NCI-H2227 treated with DMSO at 0.1 percent for 48 hours (cell line): ENCODE measurements around the gene MEG3.
"Not testable (repeated sequence)": the region's sequence is repeated elsewhere in the genome, so short reads cannot be mapped to it uniquely, and the experiment has no call there.

Experiments used
- DNase-seq: peaks from one replicate; lab custom pipeline; 2025; lab: John Stamatoyannopoulos, UW

Gene MEG3

GRCh38 chr14:100815478-100816285, 10.2 kb upstream of the MEG3 start:
- DNase-seq: no peak

- no peak for DNase-seq
Observed at GRCh38 chr14:100816286-100816949, 9.5 kb upstream of the MEG3 start.

GRCh38 chr14:100816950-100817901, 8.7 kb upstream of the MEG3 start:
- DNase-seq: no peak

GRCh38 chr14:100818221-100818699, 7.7 kb upstream of the MEG3 start:
- no peak for DNase-seq

- not testable (repeated sequence) for DNase-seq
Observed at GRCh38 chr14:100818923-100819322, 7.0 kb upstream of the MEG3 start.

- no peak for DNase-seq
Observed at GRCh38 chr14:100819453-100819828, 6.5 kb upstream of the MEG3 start.

GRCh38 chr14:100819829-100820475, 6.0 kb upstream of the MEG3 start:
- no peak for DNase-seq

GRCh38 chr14:100820957-100821356, 5.0 kb upstream of the MEG3 start:
- DNase-seq: no peak

GRCh38 chr14:100822013-100822412, 3.9 kb upstream of the MEG3 start:
- DNase-seq: no peak

- DNase-seq: no peak
Observed at GRCh38 chr14:100822532-100823296, 3.2 kb upstream of the MEG3 start.

- DNase-seq: no peak
Observed at GRCh38 chr14:100823413-100824080, 2.4 kb upstream of the MEG3 start.

- no peak for DNase-seq
Observed at GRCh38 chr14:100824091-100824551, 1.8 kb upstream of the MEG3 start.

GRCh38 chr14:100824901-100825712, 811 bp upstream of the MEG3 start:
- DNase-seq: no peak

GRCh38 chr14:100826391-100827100, 628 bp downstream of the MEG3 start:
- no peak for DNase-seq

GRCh38 chr14:100827101-100828021, 1.4 kb downstream of the MEG3 start:
- DNase-seq: no peak

- no peak for DNase-seq
Observed at GRCh38 chr14:100828031-100828769, 2.3 kb downstream of the MEG3 start.

GRCh38 chr14:100830681-100831080, 4.8 kb downstream of the MEG3 start:
- no peak for DNase-seq
